ENCODE results near the gene C1orf198.

GRCh38 chr1:230869500-230869899 lies 1.2 kb upstream of the C1orf198 start:
- TF ChIP-seq, protein P1, sequence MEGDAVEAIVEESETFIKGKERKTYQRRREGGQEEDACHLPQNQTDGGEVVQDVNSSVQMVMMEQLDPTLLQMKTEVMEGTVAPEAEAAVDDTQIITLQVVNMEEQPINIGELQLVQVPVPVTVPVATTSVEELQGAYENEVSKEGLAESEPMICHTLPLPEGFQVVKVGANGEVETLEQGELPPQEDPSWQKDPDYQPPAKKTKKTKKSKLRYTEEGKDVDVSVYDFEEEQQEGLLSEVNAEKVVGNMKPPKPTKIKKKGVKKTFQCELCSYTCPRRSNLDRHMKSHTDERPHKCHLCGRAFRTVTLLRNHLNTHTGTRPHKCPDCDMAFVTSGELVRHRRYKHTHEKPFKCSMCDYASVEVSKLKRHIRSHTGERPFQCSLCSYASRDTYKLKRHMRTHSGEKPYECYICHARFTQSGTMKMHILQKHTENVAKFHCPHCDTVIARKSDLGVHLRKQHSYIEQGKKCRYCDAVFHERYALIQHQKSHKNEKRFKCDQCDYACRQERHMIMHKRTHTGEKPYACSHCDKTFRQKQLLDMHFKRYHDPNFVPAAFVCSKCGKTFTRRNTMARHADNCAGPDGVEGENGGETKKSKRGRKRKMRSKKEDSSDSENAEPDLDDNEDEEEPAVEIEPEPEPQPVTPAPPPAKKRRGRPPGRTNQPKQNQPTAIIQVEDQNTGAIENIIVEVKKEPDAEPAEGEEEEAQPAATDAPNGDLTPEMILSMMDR (IDR thresholded peaks at IDR 0.05) = no peak
- TF ChIP-seq EZH2phosphoT487 (IDR thresholded peaks at IDR 0.05) (no peak), EZH2 (IDR thresholded peaks at IDR 0.05) (no peak)

All from neural progenitor cell (in vitro differentiated cells).